Tibial nerve (tissue), 3 donors: ENCODE measurements around the gene PEX16.

Experiments
- POLR2A ChIP-seq, 2 donors: fragments of 450-650 bp; IDR thresholded peaks; one replicate each; pipeline ENCODE4 v1.6.1; 2017; ENCODE audit warnings: antibody characterized with exemption in 2 of 2, mild to moderate bottlenecking in 2 of 2, moderate library complexity in 2 of 2
- TF ChIP-seq, protein P1 (sequence below), 5 experiments: fragments of 200-600 bp in 3 of 5; fragments of 450-650 bp in 2 of 5; sonication (generic) in 3 of 5; IDR thresholded peaks; one replicate each; pipeline ENCODE4 v1.5.1; 2016 to 2019; ENCODE audit warnings: antibody characterized with exemption in 5 of 5, mild to moderate bottlenecking in 3 of 5, moderate library complexity in 2 of 5

DNA sequence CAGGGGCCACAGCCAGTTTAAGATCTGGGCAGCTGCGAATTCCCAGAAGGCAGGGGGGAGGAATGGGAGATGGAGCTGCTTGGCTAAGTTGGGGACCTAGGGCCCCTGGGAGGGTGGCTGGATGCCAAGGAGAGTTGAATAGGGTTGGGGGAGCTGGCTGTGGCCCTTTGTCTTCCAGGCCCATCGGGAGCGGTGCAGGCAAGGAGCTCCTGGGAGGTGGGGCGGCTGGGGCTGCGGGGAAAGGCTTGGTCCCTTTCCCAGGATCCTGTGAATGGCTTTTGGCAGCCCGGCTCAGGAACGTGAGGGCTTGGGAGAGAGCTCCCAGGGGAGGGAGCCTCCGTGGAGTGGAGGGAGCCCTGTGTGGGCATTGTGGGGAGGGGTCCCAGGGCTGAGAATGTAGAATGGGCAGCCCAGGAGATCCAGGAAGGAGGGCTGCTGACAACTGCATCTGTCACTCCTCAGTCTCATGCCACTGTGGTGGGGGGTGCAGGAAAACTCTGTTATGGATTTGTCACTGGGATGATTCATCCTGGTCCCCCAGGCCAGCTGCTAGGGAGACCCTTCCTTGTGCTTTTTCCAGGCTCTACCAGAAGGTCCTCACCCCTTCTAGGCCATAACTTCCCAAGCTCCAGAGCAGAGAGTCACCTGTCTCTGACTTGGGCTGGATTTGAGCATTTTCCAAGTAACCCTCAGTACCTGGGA is 16.6 kb downstream of the PEX16 start:
- TF ChIP-seq, protein P1, sequence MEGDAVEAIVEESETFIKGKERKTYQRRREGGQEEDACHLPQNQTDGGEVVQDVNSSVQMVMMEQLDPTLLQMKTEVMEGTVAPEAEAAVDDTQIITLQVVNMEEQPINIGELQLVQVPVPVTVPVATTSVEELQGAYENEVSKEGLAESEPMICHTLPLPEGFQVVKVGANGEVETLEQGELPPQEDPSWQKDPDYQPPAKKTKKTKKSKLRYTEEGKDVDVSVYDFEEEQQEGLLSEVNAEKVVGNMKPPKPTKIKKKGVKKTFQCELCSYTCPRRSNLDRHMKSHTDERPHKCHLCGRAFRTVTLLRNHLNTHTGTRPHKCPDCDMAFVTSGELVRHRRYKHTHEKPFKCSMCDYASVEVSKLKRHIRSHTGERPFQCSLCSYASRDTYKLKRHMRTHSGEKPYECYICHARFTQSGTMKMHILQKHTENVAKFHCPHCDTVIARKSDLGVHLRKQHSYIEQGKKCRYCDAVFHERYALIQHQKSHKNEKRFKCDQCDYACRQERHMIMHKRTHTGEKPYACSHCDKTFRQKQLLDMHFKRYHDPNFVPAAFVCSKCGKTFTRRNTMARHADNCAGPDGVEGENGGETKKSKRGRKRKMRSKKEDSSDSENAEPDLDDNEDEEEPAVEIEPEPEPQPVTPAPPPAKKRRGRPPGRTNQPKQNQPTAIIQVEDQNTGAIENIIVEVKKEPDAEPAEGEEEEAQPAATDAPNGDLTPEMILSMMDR (IDR thresholded peaks at IDR 0.05) = no peak
- no peak for TF ChIP-seq POLR2A (IDR thresholded peaks at IDR 0.05)
